GM21526 (cell line): Measurements from ENCODE around the gene ACTR6.
"Not testable (repeated sequence)": the region's sequence is repeated elsewhere in the genome, so short reads cannot be mapped to it uniquely, and the experiment has no call there.

Experiments used
- ATAC-seq: cut with Tn5 transposase; IDR thresholded peaks from one replicate; pipeline ENCODE4 v1.9.1; 2021; ENCODE audit warnings: moderate library complexity; ENCODE audit not compliant: unreplicated experiment, low FRiP score

Gene ACTR6

GRCh38 chr12:100216337-100216736 lies 15.7 kb downstream of the ACTR6 start:
- no peak for ATAC-seq

DNA sequence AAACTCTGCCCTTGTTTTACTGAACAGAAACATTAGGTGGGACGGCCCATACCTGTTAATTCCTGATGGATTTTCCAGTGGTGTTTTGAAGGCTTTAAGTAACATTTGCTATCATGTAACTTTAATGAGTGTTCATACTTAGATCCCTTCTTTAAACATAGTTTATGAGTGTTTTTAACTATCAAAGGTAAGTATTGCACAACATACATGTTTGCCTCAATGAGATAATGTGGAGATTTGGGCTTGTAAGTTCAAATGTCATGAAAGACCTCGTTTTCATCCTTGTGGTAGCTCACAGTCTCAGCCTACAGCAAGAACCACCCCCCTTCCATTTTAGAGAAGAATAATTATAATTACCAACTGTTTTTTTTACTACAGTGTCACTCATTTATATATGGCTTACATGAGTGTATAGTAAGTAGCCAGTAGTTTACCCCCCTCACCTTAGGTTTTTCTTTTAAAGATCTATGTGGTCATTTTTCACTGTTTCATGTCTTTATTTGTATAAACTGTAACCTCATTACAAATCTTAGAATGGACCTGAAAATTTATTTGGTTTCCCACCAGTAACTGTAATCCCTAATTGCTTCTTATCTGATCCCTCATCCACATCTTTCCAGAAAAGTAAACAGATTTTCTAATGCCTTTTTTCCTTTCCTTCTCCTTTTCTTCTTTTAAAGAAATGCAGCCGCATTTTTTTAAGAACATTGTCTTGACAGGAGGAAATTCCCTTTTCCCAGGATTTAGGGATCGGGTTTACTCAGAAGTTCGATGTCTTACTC lies 18.9 kb downstream of the ACTR6 start:
- no peak for ATAC-seq

- no peak for ATAC-seq
Observed at GRCh38 chr12:100221523-100221922, 20.9 kb downstream of the ACTR6 start.

DNA sequence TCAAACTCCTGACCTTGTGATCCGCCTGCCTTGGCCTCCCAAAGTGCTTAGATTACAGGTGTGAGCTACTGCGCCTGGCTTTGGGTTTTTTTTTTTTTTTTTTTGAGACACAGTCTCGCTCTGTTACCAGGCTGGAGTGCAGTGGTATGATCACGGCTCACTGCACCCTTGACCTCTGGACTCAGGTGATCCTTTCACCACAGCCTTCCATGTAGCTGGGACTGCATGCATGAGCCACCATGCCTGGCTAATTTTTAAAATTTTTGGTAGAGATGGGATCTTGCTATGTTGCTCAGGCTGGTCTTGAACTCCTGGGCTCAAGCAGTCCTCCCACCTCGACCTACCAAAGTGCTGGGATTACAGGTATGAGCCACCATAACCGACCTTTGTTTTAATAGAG lies 21.6 kb downstream of the ACTR6 start:
- not testable (repeated sequence) for ATAC-seq

- ATAC-seq = no peak
Observed at GRCh38 chr12:100225491-100225890, 24.9 kb downstream of the ACTR6 start.

GRCh38 chr12:100229036-100229635 lies 28.5 kb downstream of the ACTR6 start:
- ATAC-seq = no peak

- no peak for ATAC-seq
Observed at GRCh38 chr12:100229876-100230275, 29.3 kb downstream of the ACTR6 start.

GRCh38 chr12:100231873-100232272 lies 31.3 kb downstream of the ACTR6 start:
- not testable (repeated sequence) for ATAC-seq

DNA sequence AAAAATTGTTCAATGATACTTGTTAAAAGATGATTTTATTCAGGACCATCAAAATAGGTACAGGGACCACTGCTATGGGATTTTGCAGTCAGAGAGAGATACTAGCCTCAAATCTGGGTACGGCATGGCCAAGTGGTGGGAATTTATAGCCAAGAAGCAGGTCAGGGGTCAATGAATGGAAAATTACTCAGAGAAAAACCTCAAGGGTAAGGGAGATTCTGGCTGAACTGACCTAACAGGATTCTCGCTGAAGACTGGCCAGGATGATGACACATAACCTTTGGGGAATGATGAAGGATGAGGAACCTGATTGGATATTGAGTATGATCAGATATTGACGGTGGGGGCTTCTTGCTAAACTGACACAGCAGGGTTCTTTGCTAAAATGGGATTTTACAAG lies 33.6 kb downstream of the ACTR6 start:
- ATAC-seq = no peak

DNA sequence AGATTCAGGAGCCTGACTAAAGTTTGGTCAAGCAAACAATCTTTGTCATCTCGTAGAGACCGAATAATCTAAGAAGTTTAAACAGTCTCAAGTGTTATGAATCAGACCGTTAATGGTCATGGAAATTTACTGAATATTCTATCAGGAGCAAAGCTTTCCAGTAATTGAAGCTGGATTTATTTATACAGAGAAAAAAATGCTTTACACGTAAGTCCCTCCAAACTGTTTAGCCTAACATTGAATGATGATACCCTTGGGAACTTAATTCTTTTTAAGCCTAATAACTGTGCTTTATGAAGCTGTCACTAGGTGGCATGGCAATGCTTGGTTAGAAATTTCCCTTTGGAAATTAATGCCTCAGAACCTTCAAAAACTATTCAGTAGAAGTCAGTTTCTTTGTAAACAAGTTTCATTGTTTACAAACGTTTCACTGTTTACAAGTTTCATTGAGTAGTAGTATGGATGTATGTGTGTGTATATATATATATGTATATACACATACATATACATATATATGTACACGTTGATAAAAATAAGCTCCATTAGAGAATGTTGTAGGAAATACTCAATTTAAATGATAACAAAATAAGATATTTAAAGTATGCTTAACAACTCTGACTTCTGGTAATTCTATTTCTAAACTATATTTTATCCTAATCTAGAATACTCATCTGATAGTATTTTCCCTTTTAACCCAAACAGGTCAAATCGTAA lies 34.1 kb downstream of the ACTR6 start:
- ATAC-seq = no peak

DNA sequence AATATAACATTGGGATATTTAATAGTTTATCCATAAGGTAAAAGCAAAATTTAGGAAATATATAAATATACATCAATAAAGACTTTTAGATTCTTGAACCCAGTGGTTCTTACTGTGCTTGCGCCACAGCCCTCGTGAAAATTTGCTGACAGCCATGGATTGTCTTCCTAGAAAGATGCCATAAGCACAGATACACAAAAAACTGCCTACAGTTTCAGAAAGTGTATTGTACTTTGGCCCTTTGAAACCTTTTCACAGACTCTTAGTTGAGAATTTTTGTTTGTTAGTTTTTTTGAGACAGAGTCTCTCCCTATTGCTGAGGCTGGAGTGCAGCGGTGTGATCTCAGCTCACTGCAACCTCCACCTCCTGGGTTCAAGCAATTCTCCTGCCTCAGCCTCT lies 38.2 kb downstream of the ACTR6 start:
- ATAC-seq = no peak

- no peak for ATAC-seq
Observed at GRCh38 chr12:100239589-100239988, 39.0 kb downstream of the ACTR6 start.

GRCh38 chr12:100243137-100243536 lies 42.5 kb downstream of the ACTR6 start:
- no peak for ATAC-seq

DNA sequence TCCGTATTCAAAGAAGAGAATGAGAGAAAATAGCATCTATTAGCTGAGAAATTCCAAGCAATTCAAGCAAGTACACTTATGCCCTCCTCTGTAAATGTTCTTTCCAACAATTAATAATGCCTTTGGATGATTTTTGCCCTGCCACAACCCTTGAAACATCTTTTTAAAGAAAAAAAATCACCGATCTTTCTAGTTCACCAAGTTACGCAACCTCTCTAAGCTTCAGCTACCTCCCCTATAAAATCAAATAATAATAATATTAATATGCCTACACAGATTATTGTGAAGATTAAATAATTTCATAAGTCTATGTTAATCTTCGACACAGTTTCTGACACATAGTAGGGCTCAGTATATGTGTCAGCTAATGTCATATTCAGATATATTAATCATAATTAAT lies 47.1 kb downstream of the ACTR6 start:
- ATAC-seq = no peak

DNA sequence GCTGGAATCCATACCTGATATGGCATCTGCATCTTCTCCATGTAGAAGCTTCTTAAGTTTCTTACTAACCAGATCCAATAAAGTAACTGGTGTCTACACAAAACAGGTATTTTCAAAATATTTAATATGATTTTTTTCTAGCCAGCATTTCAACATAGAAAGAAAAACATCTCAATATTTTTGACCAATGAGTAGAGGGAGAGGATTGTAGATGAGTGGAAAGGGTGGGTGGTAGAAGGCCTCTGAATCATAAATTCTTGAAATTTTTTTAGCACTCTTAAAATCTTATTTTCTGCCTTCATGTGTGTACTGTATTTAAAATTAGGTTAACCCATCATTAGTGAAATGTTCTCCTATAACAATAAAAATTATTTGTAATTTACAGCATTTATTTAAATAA lies 48.3 kb downstream of the ACTR6 start:
- no peak for ATAC-seq

DNA sequence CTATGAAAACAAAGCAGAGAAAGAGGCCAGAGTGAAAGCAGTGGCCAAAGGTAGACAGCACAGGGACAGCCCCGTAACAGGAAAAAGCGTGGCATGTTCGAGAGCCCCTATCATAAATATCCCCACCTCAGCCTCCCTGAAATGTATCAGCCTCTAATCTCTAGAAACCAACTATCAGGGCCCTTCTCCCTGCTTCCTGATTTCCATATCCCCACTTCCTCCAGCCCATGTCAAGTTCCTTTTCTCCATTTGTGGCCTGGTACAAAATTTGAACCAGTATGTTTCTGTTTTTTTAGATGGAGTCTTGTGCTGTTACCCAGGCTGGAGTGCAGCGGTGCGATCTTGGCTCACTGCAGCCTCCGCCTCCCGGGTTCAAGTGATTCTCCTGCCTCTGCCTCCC lies 49.3 kb downstream of the ACTR6 start:
- no peak for ATAC-seq

DNA sequence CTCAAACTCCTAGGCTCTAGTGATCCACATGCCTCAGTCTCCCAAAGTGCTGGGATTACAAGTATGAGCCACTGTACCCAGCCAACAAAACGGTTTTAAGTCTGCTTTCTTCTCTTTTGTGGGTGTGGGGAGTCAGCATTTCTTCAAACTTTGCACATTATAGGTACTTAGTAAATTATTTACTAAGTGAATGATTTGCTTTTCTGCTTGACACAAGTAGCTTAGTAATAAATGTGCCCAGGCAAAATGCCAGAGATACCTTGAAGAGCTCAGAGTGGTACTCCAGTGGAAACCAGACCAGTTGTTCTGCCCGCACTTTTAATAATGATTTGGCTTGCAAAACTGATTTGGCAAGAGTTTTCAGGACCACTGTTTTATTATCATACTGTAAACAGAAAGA lies 51.3 kb downstream of the ACTR6 start:
- ATAC-seq = no peak

DNA sequence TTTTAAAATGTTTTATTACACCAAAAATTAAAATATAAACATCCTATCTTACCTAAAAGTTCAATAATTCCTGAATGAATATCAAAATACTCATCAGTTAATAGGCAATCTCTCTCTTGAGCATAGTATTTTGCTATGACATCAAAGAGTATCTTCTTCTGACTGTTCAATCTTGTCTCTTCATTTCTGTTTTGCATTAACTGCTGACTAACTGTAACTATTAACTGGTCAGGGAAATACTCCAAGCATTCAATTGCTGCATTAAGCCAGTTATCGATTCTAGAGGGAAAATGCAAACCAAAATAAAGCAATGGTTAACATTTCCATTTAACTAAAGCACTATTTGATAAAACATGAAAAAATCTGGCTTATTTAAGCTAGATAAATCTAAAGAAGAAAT lies 52.8 kb downstream of the ACTR6 start:
- ATAC-seq = no peak

DNA sequence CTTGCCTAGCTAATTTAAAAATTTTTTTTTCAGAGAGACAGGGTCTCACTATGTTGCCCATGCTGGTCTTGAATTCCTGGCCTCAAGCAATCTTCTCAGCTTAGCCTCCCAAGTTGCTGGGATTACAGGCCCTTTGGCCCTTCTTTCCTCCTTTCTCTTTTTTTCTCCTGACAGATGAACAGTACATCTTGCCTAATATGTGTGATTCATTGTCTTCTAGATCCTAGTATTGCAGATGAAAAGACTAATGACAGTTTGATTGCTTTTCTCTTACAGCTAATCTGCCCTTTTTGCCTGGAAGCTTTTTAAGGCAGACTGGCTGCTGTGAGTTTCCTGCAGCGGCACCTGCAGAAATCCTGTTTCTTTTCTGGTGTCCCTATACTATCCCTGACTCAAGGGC lies 54.3 kb downstream of the ACTR6 start:
- ATAC-seq = no peak

DNA sequence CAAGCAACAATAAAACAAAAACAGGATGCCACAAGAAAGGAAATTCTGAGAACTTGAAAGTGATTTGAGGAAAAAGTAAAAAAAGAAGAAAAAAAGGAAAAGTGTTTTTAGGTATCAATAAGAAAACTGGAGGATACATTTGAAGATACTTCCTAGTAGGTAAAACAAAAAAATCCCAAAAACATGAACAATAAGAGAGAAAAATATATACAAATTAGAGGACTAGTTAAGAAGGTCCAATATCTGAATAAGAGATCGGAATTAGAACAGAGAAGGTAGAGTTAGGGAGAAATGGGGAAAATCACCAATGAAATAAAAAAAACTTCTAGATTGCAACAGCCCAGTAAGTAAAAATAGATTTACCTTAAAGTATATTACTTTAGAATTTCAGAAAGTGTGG lies 57.5 kb downstream of the ACTR6 start:
- ATAC-seq = no peak

GRCh38 chr12:100263131-100263530 lies 62.5 kb downstream of the ACTR6 start:
- no peak for ATAC-seq

GRCh38 chr12:100265107-100265506 lies 64.5 kb downstream of the ACTR6 start:
- ATAC-seq = not testable (repeated sequence)
